Measurements from ENCODE around the gene CHL1. TPM values are rescaled to one million over a fixed set of nuclear protein-coding genes. Genes with fewer than 3 reads are reported as not detected.

CHL1 gene
- polyA plus RNA-seq (2013, experiment 1 of 2; ENCODE audit: insufficient read length): not detected
- polyA plus RNA-seq (2013, experiment 2 of 2; ENCODE audit: insufficient read length): 0.67 TPM

GRCh38 chr3:196311-197148 is at the start of gene CHL1:
TSS of gene CHL1 (plus strand) at chr3:196763. CDS start at chr3:319777, 123,014 bp downstream.
- no peak for DNase-seq

GRCh38 chr3:151614-152189 is 44.9 kb upstream of the CHL1 start:
- DNase-seq: no peak

GRCh38 chr3:159974-160373 is 36.6 kb upstream of the CHL1 start:
- DNase-seq: no peak

- DNase-seq: no peak
Measured at GRCh38 chr3:166071-166470, 30.5 kb upstream of the CHL1 start.

GRCh38 chr3:166799-167198 is 29.8 kb upstream of the CHL1 start:
- DNase-seq: no peak

GRCh38 chr3:173886-174285 is 22.7 kb upstream of the CHL1 start:
- no peak for DNase-seq

GRCh38 chr3:184976-185375 is 11.6 kb upstream of the CHL1 start:
- DNase-seq: no peak

GRCh38 chr3:192215-192929 is 4.2 kb upstream of the CHL1 start:
- no peak for DNase-seq

GRCh38 chr3:194001-194400 is 2.6 kb upstream of the CHL1 start:
- DNase-seq: no peak

- no peak for DNase-seq
Measured at GRCh38 chr3:194421-194820, 2.1 kb upstream of the CHL1 start.

- DNase-seq: no peak
Measured at GRCh38 chr3:195666-196065, 897 bp upstream of the CHL1 start.

GRCh38 chr3:197149-197827 is 725 bp downstream of the CHL1 start:
- no peak for DNase-seq

- no peak for DNase-seq
Measured at GRCh38 chr3:197828-198491, 1.4 kb downstream of the CHL1 start.

- no peak for DNase-seq
Measured at GRCh38 chr3:199835-200234, 3.3 kb downstream of the CHL1 start.

- no peak for DNase-seq
Measured at GRCh38 chr3:200758-201325, 4.3 kb downstream of the CHL1 start.

GRCh38 chr3:204102-204501 is 7.5 kb downstream of the CHL1 start:
- no peak for DNase-seq

GRCh38 chr3:207973-208372 is 11.4 kb downstream of the CHL1 start:
- no peak for DNase-seq

- DNase-seq: no peak
Measured at GRCh38 chr3:210669-211068, 14.1 kb downstream of the CHL1 start.

- no peak for DNase-seq
Measured at GRCh38 chr3:212432-212831, 15.9 kb downstream of the CHL1 start.

- no peak for DNase-seq
Measured at GRCh38 chr3:217099-217813, 20.7 kb downstream of the CHL1 start.

- DNase-seq: no peak
Measured at GRCh38 chr3:217948-218347, 21.4 kb downstream of the CHL1 start.
